Measurements from ENCODE around the gene CTDP1.
A peak's percentile ranks its signal among the peaks of the same experiment; 100 is the strongest.

CTDP1 gene

GRCh38 chr18:79668203-79668602 is 11.4 kb upstream of the CTDP1 start:
- DNase-seq (ENCODE audit: low spot score), result no peak
- POLR2A ChIA-PET (ENCODE audit: low non-redundant PET), result no interaction called here
- CTCF ChIA-PET, result no interaction called here
- H3K27ac ChIP-seq, result no peak overlapping the region
- TF ChIP-seq, protein P1, sequence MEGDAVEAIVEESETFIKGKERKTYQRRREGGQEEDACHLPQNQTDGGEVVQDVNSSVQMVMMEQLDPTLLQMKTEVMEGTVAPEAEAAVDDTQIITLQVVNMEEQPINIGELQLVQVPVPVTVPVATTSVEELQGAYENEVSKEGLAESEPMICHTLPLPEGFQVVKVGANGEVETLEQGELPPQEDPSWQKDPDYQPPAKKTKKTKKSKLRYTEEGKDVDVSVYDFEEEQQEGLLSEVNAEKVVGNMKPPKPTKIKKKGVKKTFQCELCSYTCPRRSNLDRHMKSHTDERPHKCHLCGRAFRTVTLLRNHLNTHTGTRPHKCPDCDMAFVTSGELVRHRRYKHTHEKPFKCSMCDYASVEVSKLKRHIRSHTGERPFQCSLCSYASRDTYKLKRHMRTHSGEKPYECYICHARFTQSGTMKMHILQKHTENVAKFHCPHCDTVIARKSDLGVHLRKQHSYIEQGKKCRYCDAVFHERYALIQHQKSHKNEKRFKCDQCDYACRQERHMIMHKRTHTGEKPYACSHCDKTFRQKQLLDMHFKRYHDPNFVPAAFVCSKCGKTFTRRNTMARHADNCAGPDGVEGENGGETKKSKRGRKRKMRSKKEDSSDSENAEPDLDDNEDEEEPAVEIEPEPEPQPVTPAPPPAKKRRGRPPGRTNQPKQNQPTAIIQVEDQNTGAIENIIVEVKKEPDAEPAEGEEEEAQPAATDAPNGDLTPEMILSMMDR (conservative IDR thresholded peaks at IDR 0.05; ENCODE audit: low read depth), result no peak

DNA sequence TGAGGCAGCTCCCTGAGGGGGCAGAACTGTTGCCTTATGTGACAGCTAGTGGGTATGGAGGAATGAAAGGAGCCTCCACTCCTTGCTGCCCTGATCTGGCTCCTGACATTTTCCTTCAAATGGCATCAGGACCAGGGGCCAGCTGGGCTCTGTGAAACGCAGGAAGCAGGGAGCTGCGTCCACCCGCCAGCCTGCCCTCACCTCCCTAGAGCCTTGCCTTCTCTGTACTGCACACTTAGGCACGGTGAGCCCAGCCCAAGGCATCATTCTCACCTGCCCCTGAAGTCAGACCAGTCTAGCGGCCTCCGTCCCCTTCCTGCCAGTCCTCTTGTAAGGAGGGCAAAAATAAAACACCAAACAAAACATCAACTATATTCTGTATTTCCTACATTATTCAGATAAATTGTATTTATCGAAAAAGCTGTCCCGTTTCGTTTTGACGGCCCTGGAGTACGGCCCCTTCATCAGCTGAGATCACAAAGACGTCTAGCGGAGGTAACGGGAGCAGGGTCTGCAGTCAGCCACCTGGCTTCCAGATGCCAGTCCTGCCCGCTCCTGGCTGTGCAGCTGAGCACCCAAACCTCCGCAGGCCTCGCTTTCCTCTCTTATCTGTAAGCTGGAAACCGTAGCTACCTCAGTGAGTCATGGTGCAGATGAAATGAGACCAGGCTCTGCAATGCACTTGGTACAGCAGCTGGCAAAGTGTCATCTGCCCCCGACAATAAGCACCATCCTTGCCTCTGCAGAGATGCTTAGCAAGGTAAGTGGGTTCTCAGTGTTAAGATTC is 6.9 kb upstream of the CTDP1 start:
- TF ChIP-seq, protein P1 (conservative IDR thresholded peaks at IDR 0.05; ENCODE audit: low read depth), result no peak
- ChIA-PET CTCF (interaction anchor here (0.6 kb wide), 1 partner anchor 401 kb away, joined by 4 read pairs; no protein-coding TSS in a partner anchor), POLR2A (ENCODE audit: low non-redundant PET) (no interaction called here)
- DNase-seq (ENCODE audit: low spot score), result no peak
- no peak overlapping the region for H3K27ac ChIP-seq

DNA sequence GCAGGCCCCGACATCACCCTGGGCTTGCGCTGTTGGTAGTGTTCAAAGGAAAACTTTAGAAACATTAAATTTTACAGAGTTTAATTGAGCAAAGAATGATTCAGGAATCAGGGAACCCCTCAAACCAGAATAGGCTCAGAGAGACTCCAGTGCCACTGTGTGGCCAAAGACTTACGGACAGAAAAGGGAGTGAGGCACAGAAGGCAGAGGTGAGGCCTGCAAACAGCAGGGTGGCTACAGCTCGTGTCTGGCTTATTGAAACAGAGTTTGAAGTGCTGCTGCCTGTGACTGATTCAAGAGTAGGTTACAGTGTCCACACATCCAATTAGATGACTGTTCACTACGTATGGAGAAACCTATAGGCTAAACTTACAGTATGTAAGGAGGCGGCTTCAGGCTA is 2.4 kb upstream of the CTDP1 start:
- POLR2A ChIA-PET (ENCODE audit: low non-redundant PET), result no interaction called here
- no peak for DNase-seq (ENCODE audit: low spot score)
- TF ChIP-seq, protein P1 (conservative IDR thresholded peaks at IDR 0.05; ENCODE audit: low read depth), result no peak
- CTCF ChIA-PET, result no interaction called here
- H3K27ac ChIP-seq, result no peak overlapping the region

- no peak for DNase-seq (ENCODE audit: low spot score)
- no peak overlapping the region for H3K27ac ChIP-seq
- ChIA-PET CTCF (no interaction called here), POLR2A (ENCODE audit: low non-redundant PET) (no interaction called here)
- TF ChIP-seq, protein P1 (conservative IDR thresholded peaks at IDR 0.05; ENCODE audit: low read depth), result no peak
Observed at GRCh38 chr18:79677840-79678239, 1.8 kb upstream of the CTDP1 start.

- DNase-seq (ENCODE audit: low spot score), result peak; percentile 97
- H3K27ac ChIP-seq, result peak overlapping the region; percentile 95
- ChIA-PET POLR2A (ENCODE audit: low non-redundant PET) (interaction anchor here (0.6 kb wide), 1 partner anchor 317 kb away, joined by 3 read pairs; no protein-coding TSS in a partner anchor), CTCF (interaction anchor here (0.5 kb wide), 1 partner anchor 431 kb away, joined by 3 read pairs; no protein-coding TSS in a partner anchor)
- TF ChIP-seq, protein P1 (conservative IDR thresholded peaks at IDR 0.05; ENCODE audit: low read depth), result no peak
Observed at GRCh38 chr18:79678665-79679551, 695 bp upstream of the CTDP1 start.

- TF ChIP-seq, protein P1 (conservative IDR thresholded peaks at IDR 0.05; ENCODE audit: low read depth), result peak; percentile 32
- DNase-seq (ENCODE audit: low spot score), result peak; percentile 45
- peak overlapping the region; percentile 95 for H3K27ac ChIP-seq
- POLR2A ChIA-PET (ENCODE audit: low non-redundant PET), result no interaction called here
- CTCF ChIA-PET, result no interaction called here
Observed at GRCh38 chr18:79680100-79680879, 687 bp downstream of the CTDP1 start.

Data from RWPE1 (cell line).